Epithelial cell of esophagus (primary cell): ENCODE data around the gene EGFLAM.

Source experiments
- DNase-seq: peaks from one replicate; pipeline ENCODE4 v3.0.0; 2010; ENCODE audit warnings: low read depth
- H3K4me3 ChIP-seq: 2 replicates; pipeline ENCODE4 v1.5.1; 2011; ENCODE audit warnings: mild to moderate bottlenecking, low read length, control low read depth
- TF ChIP-seq, protein P1 (sequence below): IDR thresholded peaks from 2 replicates; pipeline ENCODE4 v1.5.1; 2011; ENCODE audit warnings: low read depth, mild to moderate bottlenecking, low read length, control low read depth, inconsistent platforms; ENCODE audit not compliant: insufficient read depth; ENCODE audit errors: missing control alignments

EGFLAM gene

DNA sequence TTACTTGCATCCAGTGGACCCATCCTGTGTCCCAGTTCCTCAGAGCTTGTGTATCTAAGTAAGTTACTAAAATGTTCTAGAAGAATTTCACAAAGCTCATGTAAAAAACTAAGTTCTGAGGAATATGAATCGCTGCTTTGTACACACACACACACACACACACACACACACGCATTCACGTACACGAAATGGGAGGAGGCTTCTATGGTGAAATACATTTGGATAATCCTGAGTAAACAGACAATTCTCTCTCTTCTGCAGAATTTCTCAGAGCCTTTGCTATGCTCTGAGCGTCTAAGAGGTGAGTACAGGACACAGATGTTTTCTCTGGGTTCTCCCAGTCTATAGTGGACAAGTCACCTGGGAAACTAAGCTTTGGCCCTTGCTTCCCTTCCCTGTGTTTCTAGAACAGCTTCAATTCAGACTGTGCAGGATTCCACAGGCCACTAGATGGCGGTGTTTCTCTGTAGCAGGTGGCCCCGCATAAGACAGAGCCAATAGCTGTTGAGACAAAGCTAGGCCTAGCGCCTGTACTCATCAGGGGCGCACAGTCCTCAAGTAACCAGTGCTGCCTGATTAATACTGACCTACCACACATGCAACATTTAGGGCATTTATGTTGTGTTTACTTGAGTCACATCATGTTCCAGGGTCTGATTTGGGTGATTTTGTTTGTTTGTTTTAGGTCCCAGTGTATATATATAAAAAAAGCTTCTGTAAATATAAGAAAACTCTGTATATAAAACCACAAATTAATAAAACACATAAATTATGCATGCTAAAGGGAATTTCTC is 183.3 kb downstream of the EGFLAM start:
- H3K4me3 ChIP-seq = no peak overlapping the region
- peak; percentile 90 for DNase-seq
- TF ChIP-seq, protein P1, sequence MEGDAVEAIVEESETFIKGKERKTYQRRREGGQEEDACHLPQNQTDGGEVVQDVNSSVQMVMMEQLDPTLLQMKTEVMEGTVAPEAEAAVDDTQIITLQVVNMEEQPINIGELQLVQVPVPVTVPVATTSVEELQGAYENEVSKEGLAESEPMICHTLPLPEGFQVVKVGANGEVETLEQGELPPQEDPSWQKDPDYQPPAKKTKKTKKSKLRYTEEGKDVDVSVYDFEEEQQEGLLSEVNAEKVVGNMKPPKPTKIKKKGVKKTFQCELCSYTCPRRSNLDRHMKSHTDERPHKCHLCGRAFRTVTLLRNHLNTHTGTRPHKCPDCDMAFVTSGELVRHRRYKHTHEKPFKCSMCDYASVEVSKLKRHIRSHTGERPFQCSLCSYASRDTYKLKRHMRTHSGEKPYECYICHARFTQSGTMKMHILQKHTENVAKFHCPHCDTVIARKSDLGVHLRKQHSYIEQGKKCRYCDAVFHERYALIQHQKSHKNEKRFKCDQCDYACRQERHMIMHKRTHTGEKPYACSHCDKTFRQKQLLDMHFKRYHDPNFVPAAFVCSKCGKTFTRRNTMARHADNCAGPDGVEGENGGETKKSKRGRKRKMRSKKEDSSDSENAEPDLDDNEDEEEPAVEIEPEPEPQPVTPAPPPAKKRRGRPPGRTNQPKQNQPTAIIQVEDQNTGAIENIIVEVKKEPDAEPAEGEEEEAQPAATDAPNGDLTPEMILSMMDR = peak; percentile 98

DNA sequence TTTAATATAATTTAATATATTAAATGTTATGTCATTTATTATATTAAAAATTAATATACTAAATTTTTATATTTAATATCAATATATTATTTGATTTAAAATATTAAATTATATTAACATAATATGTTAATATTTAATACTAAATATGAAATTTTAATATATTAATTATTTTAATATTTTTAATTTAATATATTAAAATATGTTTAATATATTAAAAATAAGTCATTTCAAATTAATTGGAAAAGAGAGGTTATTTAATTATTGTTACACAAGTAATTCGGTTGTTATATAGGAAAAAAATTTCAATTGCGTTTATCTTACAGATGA is 183.9 kb downstream of the EGFLAM start:
- H3K4me3 ChIP-seq = no peak overlapping the region
- no peak for DNase-seq
- TF ChIP-seq, protein P1 = no peak

DNA sequence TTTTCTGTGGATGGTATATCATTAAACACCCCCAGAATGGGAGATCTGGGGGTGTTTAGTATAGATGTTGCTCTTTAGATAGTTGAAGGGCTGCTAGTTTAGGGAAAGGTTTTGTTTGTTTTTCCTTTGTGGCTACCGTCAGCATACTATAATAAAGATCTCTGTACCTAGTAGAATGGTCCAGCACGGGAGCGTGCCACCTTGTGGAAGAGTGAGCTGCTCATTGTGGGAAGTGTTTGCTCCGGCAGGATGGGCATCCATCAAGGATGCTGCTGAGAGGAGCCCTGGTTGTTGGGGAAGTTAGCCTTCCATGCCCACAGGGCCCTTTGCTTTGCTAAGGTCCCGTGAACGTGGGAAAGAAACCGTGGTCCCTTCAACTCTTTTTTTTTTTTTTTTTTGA is 185.0 kb downstream of the EGFLAM start:
- no peak for DNase-seq
- no peak overlapping the region for H3K4me3 ChIP-seq
- TF ChIP-seq, protein P1 = no peak

DNA sequence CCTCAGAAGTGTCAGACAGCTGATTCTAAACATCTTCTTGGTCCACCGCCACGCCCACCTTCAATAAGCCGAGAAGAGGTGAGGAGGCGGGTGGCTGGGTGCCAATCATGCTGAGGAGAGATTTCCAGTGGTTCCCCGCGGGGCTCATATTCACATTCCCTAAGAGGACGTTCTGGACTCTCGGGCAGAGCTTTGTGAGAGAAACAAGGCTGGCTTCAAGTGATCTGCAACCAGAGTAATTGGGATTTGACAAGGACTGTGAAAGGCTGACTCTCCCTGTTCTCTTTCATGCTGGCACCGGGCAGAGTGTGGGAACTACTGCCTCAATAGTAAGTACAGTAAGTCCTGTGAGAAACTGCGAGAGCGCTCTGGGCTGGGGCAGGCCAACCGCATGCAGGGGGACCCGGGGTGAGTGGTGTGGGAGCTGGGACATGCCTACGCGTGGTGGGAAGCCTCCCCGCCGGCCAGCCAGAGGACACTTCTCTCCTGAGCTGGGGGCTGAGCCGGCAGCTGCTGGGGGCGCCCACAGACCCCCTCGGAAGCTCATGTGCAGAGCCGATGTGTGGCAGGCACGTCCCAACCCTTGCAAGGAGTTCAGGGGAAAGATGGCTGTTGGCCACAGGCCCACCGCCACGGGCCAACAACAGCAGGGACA is 187.1 kb downstream of the EGFLAM start:
- peak; percentile 41 for DNase-seq
- TF ChIP-seq, protein P1 = no peak
- peak overlapping the region; percentile 13 for H3K4me3 ChIP-seq

- no peak for DNase-seq
- TF ChIP-seq, protein P1 = no peak
- peak overlapping the region; percentile 13 for H3K4me3 ChIP-seq
Measured at GRCh38 chr5:38446029-38446522, 187.7 kb downstream of the EGFLAM start.

GRCh38 chr5:38447056-38447455 is 188.7 kb downstream of the EGFLAM start:
- no peak for DNase-seq
- TF ChIP-seq, protein P1 = no peak
- no peak overlapping the region for H3K4me3 ChIP-seq
